IMR-90 (cell line): Measurements from ENCODE around the gene MGAT4D. TPM values are rescaled to one million over a fixed set of nuclear protein-coding genes. Genes with fewer than 3 reads are reported as not detected.

Source experiments
- ATAC-seq: fragments of 200-7000 bp; cut with Tn5 transposase; 2 replicates; pipeline ENCODE4 v1.9.1; 2020; ENCODE audit warnings: low read depth, mild to moderate bottlenecking, moderate library complexity
- BruUV-seq: library from RNA; stranded (reverse); fragments of 400-500 nt; replicated peaks from 2 replicates; lab custom pipeline; 2021; lab: Mats Ljungman, UMichigan
- CTCF ChIA-PET: fragments of 300-600 bp; formaldehyde crosslinking; extraction: SDS; loops from one replicate; lab custom pipeline; 2021; ENCODE audit warnings: antibody characterized with exemption; lab: Yijun Ruan, JAX
- POLR2A ChIA-PET: fragments of 300-600 bp; sonication (Branson Sonifier 250); formaldehyde crosslinking; loops from one replicate; lab custom pipeline; 2022; ENCODE audit warnings: antibody characterized with exemption; ENCODE audit not compliant: unreplicated experiment; lab: Charles Lee
- DNase-seq: peaks from one replicate; pipeline ENCODE4 v3.0.0; 2013
- H2AFZ ChIP-seq: replicated peaks from 2 replicates; pipeline ENCODE3; 2013; ENCODE audit warnings: low read length, mild to moderate bottlenecking; ENCODE audit not compliant: poor library complexity
- H2AK5ac ChIP-seq: 2 replicates; pipeline ENCODE4 v1.6.1; 2013; ENCODE audit warnings: low read depth, low read length, inconsistent platforms
- H2AK9ac ChIP-seq: replicated peaks from 2 replicates; pipeline ENCODE3; 2013; ENCODE audit warnings: mild to moderate bottlenecking, low read depth, low read length, moderate library complexity; ENCODE audit not compliant: poor library complexity
- H2BK120ac ChIP-seq: 2 replicates; pipeline ENCODE4 v1.6.1; 2013; ENCODE audit warnings: low read depth, low read length, inconsistent platforms
- H2BK15ac ChIP-seq: 3 replicates; pipeline ENCODE4 v1.6.1; 2013; ENCODE audit warnings: low read depth, low read length, inconsistent platforms
- H2BK20ac ChIP-seq: 2 replicates; pipeline ENCODE4 v1.6.1; 2013; ENCODE audit warnings: low read depth, mild to moderate bottlenecking, inconsistent platforms, low read length, moderate library complexity
- H2BK5ac ChIP-seq: 2 replicates; pipeline ENCODE4 v1.6.1; 2013; ENCODE audit warnings: mild to moderate bottlenecking, low read depth, low read length, inconsistent platforms; ENCODE audit not compliant: poor library complexity, severe bottlenecking
- H3K14ac ChIP-seq: replicated peaks from 2 replicates; pipeline ENCODE4 v1.6.1; 2013; ENCODE audit warnings: low read depth, low read length, inconsistent platforms
- H3K18ac ChIP-seq: 2 replicates; pipeline ENCODE4 v1.6.1; 2013; ENCODE audit warnings: low read depth, low read length, control low read depth
- H3K23ac ChIP-seq: 2 replicates; pipeline ENCODE4 v1.6.1; 2013; ENCODE audit warnings: low read depth, low read length, inconsistent platforms
- H3K27ac ChIP-seq: 2 replicates; pipeline ENCODE4 v1.5.1; 2013; ENCODE audit warnings: mild to moderate bottlenecking, control low read depth, low read length; ENCODE audit not compliant: insufficient read depth
- H3K27me3 ChIP-seq: 2 replicates; pipeline ENCODE4 v1.6.1; 2013; ENCODE audit warnings: low read length; ENCODE audit not compliant: control insufficient read depth, insufficient read depth
- H3K36me3 ChIP-seq: 2 replicates; pipeline ENCODE4 v1.6.1; 2013; ENCODE audit warnings: low read length, mixed read lengths; ENCODE audit not compliant: control insufficient read depth, insufficient read depth
- H3K4ac ChIP-seq: 2 replicates; pipeline ENCODE4 v1.6.1; 2013; ENCODE audit warnings: low read depth, low read length, inconsistent platforms
- H3K4me1 ChIP-seq: 2 replicates; pipeline ENCODE4 v1.6.1; 2013; ENCODE audit warnings: low read length, mixed read lengths; ENCODE audit not compliant: control insufficient read depth, insufficient read depth
- H3K4me2 ChIP-seq: 2 replicates; pipeline ENCODE4 v1.6.1; 2013; ENCODE audit warnings: low read depth, mild to moderate bottlenecking, control low read depth, low read length, moderate library complexity
- H3K4me3 ChIP-seq: 2 replicates; pipeline ENCODE4 v1.5.1; 2013; ENCODE audit warnings: low read depth, mild to moderate bottlenecking, control low read depth, low read length, moderate library complexity; ENCODE audit not compliant: insufficient read depth
- H3K56ac ChIP-seq: 2 replicates; pipeline ENCODE4 v1.6.1; 2013; ENCODE audit warnings: low read length, inconsistent platforms; ENCODE audit not compliant: insufficient read depth; ENCODE audit errors: extremely low read depth
- H3K79me1 ChIP-seq, 2 experiments: 2 replicates each; pipeline ENCODE4 v1.6.1; 2013; ENCODE audit warnings: low read length in 2 of 2, inconsistent platforms in 1 of 2, low read depth in 1 of 2
- H3K9ac ChIP-seq: 2 replicates; pipeline ENCODE4 v1.6.1; 2013; ENCODE audit warnings: low read depth, low read length, control low read depth
- H3K9me1 ChIP-seq: 2 replicates; pipeline ENCODE4 v1.6.1; 2013; ENCODE audit warnings: low read length, inconsistent platforms; ENCODE audit not compliant: insufficient read depth
- H3K9me3 ChIP-seq: 2 replicates; pipeline ENCODE4 v1.6.1; 2013; ENCODE audit warnings: low read length; ENCODE audit not compliant: control insufficient read depth, insufficient read depth
- H4K20me1 ChIP-seq: 2 replicates; pipeline ENCODE4 v1.6.1; 2013; ENCODE audit warnings: low read length, inconsistent platforms; ENCODE audit not compliant: insufficient read depth
- H4K5ac ChIP-seq: 2 replicates; pipeline ENCODE4 v1.6.1; 2013; ENCODE audit warnings: mild to moderate bottlenecking, low read depth, low read length, control low read depth
- H4K8ac ChIP-seq, 2 experiments: 2 replicates each; pipeline ENCODE4 v1.6.1; 2013; ENCODE audit warnings: low read depth in 2 of 2, low read length in 2 of 2, control low read depth in 1 of 2, inconsistent platforms in 1 of 2
- H4K91ac ChIP-seq: 2 replicates; pipeline ENCODE4 v1.6.1; 2013; ENCODE audit warnings: low read depth, low read length, inconsistent platforms; ENCODE audit not compliant: insufficient read depth
- BHLHE40 ChIP-seq: fragments of 150-350 bp; IDR thresholded peaks from 2 replicates; pipeline ENCODE4 v1.6.1; 2016; ENCODE audit warnings: mild to moderate bottlenecking, low read depth, low read length
- CEBPB ChIP-seq: IDR thresholded peaks from 2 replicates; pipeline ENCODE4 v1.6.1; 2012; ENCODE audit warnings: low read depth, low read length, improper control_type of control experiment
- CHD1 ChIP-seq: IDR thresholded peaks from 2 replicates; pipeline ENCODE4 v1.6.1; 2012; ENCODE audit warnings: low read depth, low read length, improper control_type of control experiment
- MAFK ChIP-seq: IDR thresholded peaks from 2 replicates; pipeline ENCODE4 v1.6.1; 2012; ENCODE audit warnings: low read depth, low read length, improper control_type of control experiment
- MAZ ChIP-seq: IDR thresholded peaks from 2 replicates; pipeline ENCODE4 v1.6.1; 2012; ENCODE audit warnings: low read depth, mild to moderate bottlenecking, low read length, improper control_type of control experiment, moderate library complexity, borderline replicate concordance
- MXI1 ChIP-seq: IDR thresholded peaks from 2 replicates; pipeline ENCODE4 v1.6.1; 2012; ENCODE audit warnings: low read depth, mild to moderate bottlenecking, low read length, moderate library complexity, borderline replicate concordance
- NFE2L2 ChIP-seq: fragments of 150-350 bp; IDR thresholded peaks from 2 replicates; pipeline ENCODE4 v1.6.1; 2016; ENCODE audit warnings: low read depth, mild to moderate bottlenecking, low read length
- POLR2A ChIP-seq: IDR thresholded peaks from 2 replicates; pipeline ENCODE4 v1.6.1; 2012; ENCODE audit warnings: mild to moderate bottlenecking, low read depth, low read length
- RAD21 ChIP-seq: IDR thresholded peaks from 2 replicates; pipeline ENCODE4 v1.6.1; 2012; ENCODE audit warnings: low read length, improper control_type of control experiment
- RCOR1 ChIP-seq: IDR thresholded peaks from 2 replicates; pipeline ENCODE4 v1.6.1; 2012; ENCODE audit warnings: mild to moderate bottlenecking, low read length, improper control_type of control experiment; ENCODE audit not compliant: insufficient replicate concordance
- RFX5 ChIP-seq: IDR thresholded peaks from 2 replicates; pipeline ENCODE4 v1.8.0; 2012; ENCODE audit warnings: low read depth, mild to moderate bottlenecking, low read length, moderate library complexity
- SMC3 ChIP-seq: fragments of 150-350 bp; IDR thresholded peaks from 2 replicates; pipeline ENCODE4 v1.6.1; 2016; ENCODE audit warnings: low read depth, mild to moderate bottlenecking, antibody characterized with exemption, low read length, moderate library complexity
- USF2 ChIP-seq: fragments of 150-350 bp; IDR thresholded peaks from 2 replicates; pipeline ENCODE4 v1.6.1; 2017; ENCODE audit warnings: mild to moderate bottlenecking, antibody characterized with exemption, low read length, low read depth
- WGBS, 2 experiments: methylation state at CpG; one replicate each; pipeline versions ENCODE4 v1.1.5 to v1.1.7; 2013; ENCODE audit warnings: missing lambda C conversion rate in 2 of 2; ENCODE audit not compliant: insufficient read length in 1 of 2; ENCODE audit errors: extremely low coverage in 2 of 2; 5-methylcytosine and 5-hydroxymethylcytosine counted together
- dilution Hi-C: fragments of 300-500 bp; cut with HindIII; formaldehyde crosslinking; loops from one replicate; pipeline ENCODE4 v1.14.3; 2018; ENCODE audit warnings: low sequenced_read_pairs; ENCODE audit not compliant: unreplicated experiment
- in situ Hi-C: fragments of 300-500 bp; cut with MboI; formaldehyde crosslinking; loops from 3 replicates; pipeline ENCODE4 v1.14.3; 2019; ENCODE audit warnings: low sequenced_read_pairs, inconsistent platforms, mixed read lengths
- intact Hi-C: fragments of 100-400 bp; cut with micrococcal nuclease; formaldehyde crosslinking; loops from 2 replicates; pipeline ENCODE4 v1.10.0; 2022
- polyA plus RNA-seq, 3 experiments: library from polyadenylated mRNA; depleted of rRNA; stranded (reverse); fragments of >200 nt; gene quantifications; 2 replicates each; pipeline ENCODE4 v1.2.3, GENCODE V29; 2012; ENCODE audit warnings: low replicate concordance in 1 of 3
- total RNA-seq: library from RNA; depleted of rRNA; stranded (reverse); fragments of >200 nt; gene quantifications from 2 replicates; pipeline ENCODE4 v1.2.3, GENCODE V29; 2012
- TF ChIP-seq, protein P1 (sequence below): conservative IDR thresholded peaks from 2 replicates; pipeline ENCODE4 v1.5.1; 2012; ENCODE audit warnings: mild to moderate bottlenecking, low read depth, low read length, improper control_type of control experiment
- TF ChIP-seq, protein P2 (sequence below): fragments of 150-350 bp; IDR thresholded peaks from 2 replicates; pipeline ENCODE4 v1.6.1; 2016; ENCODE audit warnings: low read depth, mild to moderate bottlenecking, low read length, moderate library complexity, borderline replicate concordance

MGAT4D gene
- total and polyA plus RNA-seq, 2 of the 4 experiments (the other 2 are of a cell fraction): not detected

GRCh38 chr4:140469791-140470733 is 28.0 kb downstream of the MGAT4D start:
- Histone ChIP-seq H3K9me3 (no peaks in the 10 kb centered on the region), H2BK20ac (no peak overlapping the region), H3K4me1 (no peaks in the 10 kb centered on the region), H2AK9ac (peak overlapping the region; percentile 15), H2AFZ (peak overlapping the region; percentile 41), H3K18ac (no peak overlapping the region), H3K4me3 (no peak overlapping the region), H2BK120ac (no peak overlapping the region), H3K4me2 (no peak overlapping the region), H2AK5ac (no peak overlapping the region), H3K9me1 (no peaks in the 10 kb centered on the region), H4K91ac (no peak overlapping the region), H3K27ac (no peak overlapping the region), H3K56ac (no peak overlapping the region), H2BK15ac (no peak overlapping the region), H3K9ac (no peak overlapping the region), H3K79me1 (no peaks in the 10 kb centered on the region), H3K23ac (no peak overlapping the region), H4K5ac (no peak overlapping the region), H2BK5ac (no peak overlapping the region), H3K36me3 (no peaks in the 10 kb centered on the region), H4K8ac (no peak overlapping the region), H3K4ac (no peak overlapping the region), H3K27me3 (peaks cover 16% of the 10 kb centered on the region), H3K14ac (no peak overlapping the region), H4K20me1 (no peaks in the 10 kb centered on the region)
- intact Hi-C loops: no loop called here
- DNase-seq (no peak), ATAC-seq (no peak)
- BruUV-seq: no TSS peak
- CTCF ChIA-PET: no interaction called here
- 32% methylated on average over 13 of the region's 27 CpGs; no CpG with 5 or more reads in 1 of the 2 experiments for WGBS, 2 experiments
- in situ Hi-C loops: no loop called here
- dilution Hi-C loops: no loop called here
- POLR2A ChIA-PET: no interaction called here
- TF ChIP-seq, protein P1, sequence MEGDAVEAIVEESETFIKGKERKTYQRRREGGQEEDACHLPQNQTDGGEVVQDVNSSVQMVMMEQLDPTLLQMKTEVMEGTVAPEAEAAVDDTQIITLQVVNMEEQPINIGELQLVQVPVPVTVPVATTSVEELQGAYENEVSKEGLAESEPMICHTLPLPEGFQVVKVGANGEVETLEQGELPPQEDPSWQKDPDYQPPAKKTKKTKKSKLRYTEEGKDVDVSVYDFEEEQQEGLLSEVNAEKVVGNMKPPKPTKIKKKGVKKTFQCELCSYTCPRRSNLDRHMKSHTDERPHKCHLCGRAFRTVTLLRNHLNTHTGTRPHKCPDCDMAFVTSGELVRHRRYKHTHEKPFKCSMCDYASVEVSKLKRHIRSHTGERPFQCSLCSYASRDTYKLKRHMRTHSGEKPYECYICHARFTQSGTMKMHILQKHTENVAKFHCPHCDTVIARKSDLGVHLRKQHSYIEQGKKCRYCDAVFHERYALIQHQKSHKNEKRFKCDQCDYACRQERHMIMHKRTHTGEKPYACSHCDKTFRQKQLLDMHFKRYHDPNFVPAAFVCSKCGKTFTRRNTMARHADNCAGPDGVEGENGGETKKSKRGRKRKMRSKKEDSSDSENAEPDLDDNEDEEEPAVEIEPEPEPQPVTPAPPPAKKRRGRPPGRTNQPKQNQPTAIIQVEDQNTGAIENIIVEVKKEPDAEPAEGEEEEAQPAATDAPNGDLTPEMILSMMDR: no peak
- no peak for TF ChIP-seq RAD21
- TF ChIP-seq CEBPB: no peak
- TF ChIP-seq POLR2A: no peak
- TF ChIP-seq MAFK: no peak
- TF ChIP-seq RFX5: no peak
- TF ChIP-seq, protein P2, sequence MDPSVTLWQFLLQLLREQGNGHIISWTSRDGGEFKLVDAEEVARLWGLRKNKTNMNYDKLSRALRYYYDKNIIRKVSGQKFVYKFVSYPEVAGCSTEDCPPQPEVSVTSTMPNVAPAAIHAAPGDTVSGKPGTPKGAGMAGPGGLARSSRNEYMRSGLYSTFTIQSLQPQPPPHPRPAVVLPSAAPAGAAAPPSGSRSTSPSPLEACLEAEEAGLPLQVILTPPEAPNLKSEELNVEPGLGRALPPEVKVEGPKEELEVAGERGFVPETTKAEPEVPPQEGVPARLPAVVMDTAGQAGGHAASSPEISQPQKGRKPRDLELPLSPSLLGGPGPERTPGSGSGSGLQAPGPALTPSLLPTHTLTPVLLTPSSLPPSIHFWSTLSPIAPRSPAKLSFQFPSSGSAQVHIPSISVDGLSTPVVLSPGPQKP: no peak
- TF ChIP-seq RCOR1: no peak
- no peak for TF ChIP-seq MXI1
- TF ChIP-seq SMC3: no peak
- no peak for TF ChIP-seq USF2
- no peak for TF ChIP-seq BHLHE40
- no peak for TF ChIP-seq NFE2L2
- no peak for TF ChIP-seq MAZ
- no peak for TF ChIP-seq CHD1
